Frontal cortex (tissue), 4 donors: ENCODE measurements around the gene DDN. TPM values are rescaled to one million over a fixed set of nuclear protein-coding genes. Genes with fewer than 3 reads are reported as not detected.

ENCODE experiments used
- DNase-seq, 2 donors: peaks; one replicate each; pipeline ENCODE4 v3.0.0; 2012; ENCODE audit warnings: low spot score in 2 of 2
- FAIRE-seq: peaks from 2 replicates; lab custom pipeline; 2012; peaks lifted over from hg19 to GRCh38; lab: Jason Lieb, UNC
- total RNA-seq: library from RNA; depleted of rRNA; stranded (reverse); fragments of >200 nt; gene quantifications from one replicate; pipeline ENCODE4 v1.2.3, GENCODE V29; 2014
- donor health status: control.
- donor health status: control.
- donor health status: control.

DDN gene
- total RNA-seq, 1 donor from 2014 or later, result 14.7 TPM

DNA sequence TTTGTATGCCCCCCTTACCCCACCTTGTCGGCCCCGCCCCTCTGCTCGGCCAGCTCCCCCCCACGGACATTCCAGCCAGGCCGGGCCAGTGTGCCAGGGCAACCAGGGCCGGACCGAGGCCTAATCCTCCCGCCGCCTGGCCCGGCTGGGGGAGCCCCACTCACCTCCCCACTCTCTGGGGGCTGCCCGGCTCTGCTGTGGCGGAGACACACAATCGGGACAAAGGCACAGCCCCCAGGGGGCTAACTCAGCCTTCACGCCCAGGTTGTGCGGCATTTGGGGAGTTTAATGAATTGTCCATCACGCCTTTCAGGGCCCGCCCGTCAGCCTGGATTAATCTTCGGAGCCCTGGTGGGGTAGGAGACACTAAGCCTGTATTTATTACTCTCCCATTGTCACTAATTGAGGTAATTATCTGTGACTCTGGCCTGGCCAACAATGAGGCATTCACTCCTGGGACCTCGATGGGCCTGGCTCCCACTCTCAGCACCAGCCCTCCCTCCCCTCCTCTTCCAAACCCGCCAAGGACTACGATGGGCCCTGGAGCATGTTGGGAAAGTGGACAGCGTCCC lies 12.4 kb downstream of the DDN start:
- DNase-seq (no peak), FAIRE-seq (no peak)

DNA sequence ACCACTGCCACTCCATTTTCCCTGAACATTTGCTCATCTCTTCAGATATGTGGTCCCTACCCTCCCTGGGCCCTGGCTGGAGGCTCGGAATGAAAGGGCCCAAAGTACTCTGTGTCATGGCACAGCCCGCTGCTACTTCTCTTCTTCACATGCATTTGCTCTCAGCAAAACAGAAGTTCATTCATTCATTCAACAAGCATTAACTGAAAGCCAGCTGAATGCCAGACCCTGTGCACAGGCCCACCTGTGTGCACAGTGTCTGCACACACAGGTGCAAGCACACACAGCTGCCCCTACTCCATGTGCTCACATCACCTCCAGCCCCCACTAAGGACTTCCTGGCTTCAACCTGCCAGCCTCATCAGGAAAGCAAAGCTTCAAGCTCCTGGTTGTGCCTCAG lies 13.3 kb downstream of the DDN start:
- FAIRE-seq, result no peak
- no peak for DNase-seq

- DNase-seq (peak in 1 of 2 donors; percentile 23), FAIRE-seq (no peak)
Measured at GRCh38 chr12:48985475-48985897, 13.7 kb downstream of the DDN start.

DNA sequence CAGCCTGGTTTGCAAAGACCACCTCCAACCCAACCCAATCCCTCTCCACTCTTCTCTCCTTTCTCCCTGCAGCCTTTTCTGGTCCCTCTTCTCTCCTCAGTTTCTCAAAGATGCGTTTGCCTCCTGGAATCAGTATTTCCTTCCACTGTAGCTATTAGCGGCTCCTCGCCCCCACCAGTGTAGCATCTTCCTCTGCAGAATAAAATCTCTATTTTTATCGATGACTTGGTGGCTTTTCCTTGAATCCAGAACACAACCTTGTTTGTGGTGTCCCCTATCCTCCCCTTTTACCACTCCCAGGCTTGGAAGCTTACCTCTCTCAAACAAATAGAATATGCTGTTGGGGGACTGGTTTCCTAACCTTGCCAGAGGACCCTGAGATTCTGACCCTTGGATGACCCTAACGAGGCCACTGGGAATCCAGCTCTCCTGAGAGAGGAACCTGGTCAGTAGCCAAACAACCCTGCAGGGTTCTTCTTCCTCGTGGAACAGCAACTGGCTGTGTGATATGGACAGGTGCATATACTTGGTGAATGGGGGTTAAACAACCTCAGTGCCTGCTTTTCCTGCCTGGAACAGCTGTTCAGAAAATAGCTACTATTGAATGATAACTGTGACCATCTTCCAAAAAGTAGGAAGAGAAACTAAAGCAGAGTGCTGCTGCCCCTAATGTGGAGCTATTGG lies 16.6 kb downstream of the DDN start:
- DNase-seq, result no peak
- no peak for FAIRE-seq

DNA sequence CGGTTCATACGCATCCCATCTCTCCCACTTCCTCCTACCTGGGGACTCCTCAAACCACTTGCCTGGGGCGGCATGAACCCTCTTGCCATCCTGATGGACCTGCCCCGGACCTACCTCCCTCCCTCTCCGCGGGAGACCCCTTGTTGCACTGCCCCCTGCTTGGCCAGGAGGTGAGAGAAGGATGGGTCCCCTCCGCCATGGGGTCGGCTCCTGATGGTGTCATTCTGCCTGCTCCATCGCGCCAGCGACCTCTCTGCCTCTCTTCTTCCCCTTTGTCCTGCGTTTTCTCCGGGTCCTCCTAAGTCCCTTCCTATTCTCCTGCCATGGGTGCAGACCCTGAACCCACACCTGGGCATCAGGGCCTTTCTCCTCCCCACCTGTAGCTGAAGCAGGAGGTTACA lies 17.4 kb downstream of the DDN start:
- DNase-seq (no peak), FAIRE-seq (no peak)

GRCh38 chr12:48980953-48981756 lies 18.0 kb downstream of the DDN start:
- DNase-seq (no peak), FAIRE-seq (no peak)

- no peak for FAIRE-seq
- DNase-seq, result no peak
Measured at GRCh38 chr12:48980389-48980952, 18.7 kb downstream of the DDN start.

DNA sequence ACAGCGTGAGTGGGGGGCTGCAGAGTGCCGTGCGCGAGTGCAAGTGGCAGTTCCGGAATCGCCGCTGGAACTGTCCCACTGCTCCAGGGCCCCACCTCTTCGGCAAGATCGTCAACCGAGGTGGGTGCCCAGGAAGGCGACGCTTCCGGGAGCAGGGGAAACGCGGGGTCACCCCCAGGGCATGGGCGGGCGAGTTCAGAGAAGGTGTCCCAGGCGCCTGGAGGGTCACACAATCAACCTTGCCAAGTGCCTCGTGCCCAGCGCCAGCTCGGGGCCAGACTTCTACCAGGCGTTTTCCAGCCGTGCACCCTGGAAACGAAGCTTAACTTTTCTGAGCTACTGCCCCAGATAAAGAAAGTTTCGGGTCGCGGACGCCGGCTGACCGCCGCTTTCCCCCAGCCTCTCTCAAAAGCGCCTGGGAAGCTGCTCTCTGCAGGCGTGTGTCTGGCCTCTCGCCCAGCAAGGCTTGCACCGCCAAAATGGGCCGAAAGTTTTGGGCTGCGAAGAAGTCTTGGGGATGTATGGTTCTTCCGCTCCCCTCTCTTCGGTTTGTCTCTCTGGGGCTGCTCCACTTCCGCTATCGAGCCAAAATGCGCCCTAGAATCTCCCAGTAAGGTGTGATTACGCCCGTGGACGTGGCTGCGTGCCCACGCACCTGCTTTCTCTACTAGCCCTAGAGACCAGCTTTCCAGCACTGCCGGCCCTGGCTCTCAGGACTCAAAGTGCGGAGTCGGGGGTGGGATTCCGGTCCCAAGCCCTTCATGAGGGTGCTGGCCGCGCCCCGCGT lies 19.4 kb downstream of the DDN start:
- FAIRE-seq, result no peak
- no peak for DNase-seq

DNA sequence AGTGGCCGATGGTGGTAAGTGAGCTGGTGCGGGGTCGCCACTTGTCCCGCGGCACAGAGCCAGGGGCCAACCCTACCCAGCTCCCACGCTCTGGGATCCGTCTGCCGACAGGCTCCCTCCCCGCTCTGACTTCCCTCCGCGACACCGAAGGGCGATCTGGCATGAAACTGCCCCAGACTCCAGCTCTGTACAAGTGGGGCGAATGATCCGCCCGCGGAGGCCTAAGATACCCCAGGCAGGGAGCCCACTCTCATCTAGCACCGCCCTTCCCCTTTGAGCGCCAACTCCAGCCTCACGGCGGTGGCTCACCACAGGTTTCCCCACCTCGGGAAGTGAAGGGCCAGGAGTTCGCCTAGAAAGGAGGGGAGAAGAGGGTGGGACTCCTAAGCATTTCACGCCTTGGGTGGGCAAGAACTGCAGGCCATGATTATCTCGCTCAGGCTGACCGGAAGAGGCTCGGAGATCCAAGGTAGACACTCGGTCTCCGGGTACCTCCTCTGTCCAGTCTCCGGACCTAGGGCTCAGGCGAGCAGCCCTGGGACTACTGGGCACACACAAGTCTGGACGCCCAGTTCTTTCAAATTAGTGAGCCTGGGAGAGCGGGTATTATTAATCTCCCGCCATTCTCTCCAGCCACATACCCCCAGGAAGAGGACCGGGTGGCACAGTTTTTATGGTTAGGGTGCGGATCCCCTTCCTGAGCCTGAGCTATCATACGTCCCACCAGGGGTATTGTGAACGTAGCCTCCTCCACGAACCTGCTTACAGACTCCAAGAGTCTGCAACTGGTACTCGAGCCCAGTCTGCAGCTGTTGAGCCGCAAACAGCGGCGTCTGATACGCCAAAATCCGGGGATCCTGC lies 20.2 kb downstream of the DDN start:
- FAIRE-seq (no peak), DNase-seq (no peak)

DNA sequence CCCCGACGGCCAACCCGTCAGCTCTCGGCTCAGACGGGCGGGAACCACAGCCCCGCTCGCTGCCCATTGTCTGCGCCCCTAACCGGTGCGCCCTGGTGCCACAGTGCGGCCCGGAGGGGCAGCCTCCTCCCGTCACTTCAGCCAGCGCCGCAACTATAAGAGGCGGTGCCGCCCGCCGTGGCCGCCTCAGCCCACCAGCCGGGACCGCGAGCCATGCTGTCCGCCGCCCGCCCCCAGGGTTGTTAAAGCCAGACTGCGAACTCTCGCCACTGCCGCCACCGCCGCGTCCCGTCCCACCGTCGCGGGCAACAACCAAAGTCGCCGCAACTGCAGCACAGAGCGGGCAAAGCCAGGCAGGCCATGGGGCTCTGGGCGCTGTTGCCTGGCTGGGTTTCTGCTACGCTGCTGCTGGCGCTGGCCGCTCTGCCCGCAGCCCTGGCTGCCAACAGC lies 20.9 kb downstream of the DDN start, which contains the start of gene WNT1:
TSS of gene WNT1 (plus strand) at position 32 of the 450 bp plus-strand sequence. CDS start at position 361, 329 bp downstream.
- FAIRE-seq (no peak), DNase-seq (no peak)

- FAIRE-seq (no peak), DNase-seq (no peak)
Measured at GRCh38 chr12:48977290-48978281, 21.6 kb downstream of the DDN start.

DNA sequence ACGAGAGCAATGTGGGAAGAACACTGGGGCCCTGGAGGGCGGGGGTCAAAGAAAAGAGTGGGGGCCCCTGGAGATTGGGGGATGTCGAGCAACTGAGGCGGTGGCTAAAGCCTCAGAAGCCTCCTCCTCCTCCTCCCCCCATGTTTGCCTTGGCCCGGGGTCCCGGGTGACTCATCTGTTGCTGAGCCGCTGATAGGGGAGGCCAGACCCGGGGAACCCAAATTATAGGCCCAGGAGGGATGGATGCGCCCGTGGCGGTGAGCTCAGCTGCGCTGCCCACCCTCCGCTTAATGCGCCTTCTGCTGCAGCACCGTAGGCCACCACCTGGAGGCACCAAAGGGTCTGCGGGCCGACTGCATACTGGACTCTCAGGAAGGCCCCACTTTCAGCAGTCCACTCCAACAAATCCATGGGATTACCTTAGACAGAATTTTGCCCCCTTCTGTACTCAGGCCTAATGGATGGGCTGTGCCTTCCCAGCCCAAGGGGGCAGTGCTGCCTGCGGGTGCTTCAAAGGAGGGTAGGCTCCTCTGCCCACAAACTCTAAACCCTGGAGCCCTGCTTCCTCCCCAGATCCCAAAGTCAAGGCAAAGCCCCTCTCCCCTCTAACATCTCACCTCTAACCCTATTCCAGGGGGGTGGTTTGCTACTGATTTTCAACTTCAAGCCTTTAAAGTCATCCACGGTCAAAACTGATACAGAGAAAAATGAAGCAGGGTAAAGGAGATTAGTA lies 25.1 kb downstream of the DDN start:
- DNase-seq (no peak), FAIRE-seq (no peak)

GRCh38 chr12:48973531-48973930 lies 25.6 kb downstream of the DDN start:
- FAIRE-seq (no peak), DNase-seq (no peak)

DNA sequence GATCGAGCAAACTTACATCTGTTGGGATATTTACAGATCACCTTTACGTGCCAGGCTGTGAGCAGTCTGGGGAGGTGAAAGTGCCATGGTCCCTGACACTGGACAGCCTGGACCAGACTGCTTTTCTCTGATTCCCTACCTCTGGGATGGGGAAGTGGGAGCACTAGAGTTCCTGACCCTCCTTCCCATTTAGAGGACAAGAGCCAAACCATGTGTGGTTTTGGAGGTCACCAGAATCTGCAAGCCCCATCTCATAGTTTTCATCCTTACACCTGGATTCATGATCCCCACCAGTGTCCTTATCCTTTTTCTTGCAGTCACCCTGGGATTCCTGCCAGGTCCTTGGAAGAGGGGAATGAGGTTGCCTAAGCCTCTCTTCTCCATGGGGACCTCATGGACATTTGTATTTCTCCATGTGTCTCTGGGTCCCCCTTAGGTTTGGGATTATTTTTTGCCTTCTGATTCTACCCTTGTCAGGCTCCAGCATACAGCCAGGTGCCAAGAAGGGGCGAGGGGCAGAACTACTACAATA lies 26.2 kb downstream of the DDN start:
- no peak for FAIRE-seq
- no peak for DNase-seq

GRCh38 chr12:48972213-48972951 lies 26.8 kb downstream of the DDN start:
- no peak for FAIRE-seq

GRCh38 chr12:48970702-48971334 lies 28.4 kb downstream of the DDN start:
- peak in 1 of 2 donors; percentile 32 for DNase-seq
- no peak for FAIRE-seq

More at GRCh38 chr12:48972213-48972951, 26.8 kb downstream of the DDN start:
- DNase-seq, result no peak
